A549 (cell line): Measurements from ENCODE around the gene PLPP2.

ENCODE experiments used
- ATOH8 ChIP-seq: fragments of 250-450 bp; sonication (Bioruptor Pico); IDR thresholded peaks from 2 replicates; pipeline ENCODE4 v1.5.0; 2020; ENCODE audit warnings: low read depth, mild to moderate bottlenecking, moderate library complexity
- CHD4 ChIP-seq: fragments of 200-600 bp; sonication (generic); IDR thresholded peaks from 2 replicates; pipeline ENCODE4 v1.6.1; 2016; ENCODE audit warnings: antibody characterized with exemption, mild to moderate bottlenecking, borderline replicate concordance
- EP300 ChIP-seq, 2 experiments: fragments of >200 bp; sonication (Bioruptor Twin); formaldehyde crosslinking; IDR thresholded peaks; 2 replicates in 1 of 2; 3 replicates in 1 of 2; pipeline ENCODE4 v1.6.1; 2016 to 2017
- HOXA7 ChIP-seq: fragments of 250-450 bp; sonication (Bioruptor Pico); IDR thresholded peaks from 2 replicates; pipeline ENCODE4 v1.5.0; 2020; ENCODE audit warnings: mild to moderate bottlenecking, moderate library complexity
- POLR2A ChIP-seq: IDR thresholded peaks from 2 replicates; pipeline ENCODE4 v1.6.1; 2012; ENCODE audit warnings: mild to moderate bottlenecking, low read length
- POLR2AphosphoS2 ChIP-seq: conservative IDR thresholded peaks from 2 replicates; pipeline ENCODE4 v1.6.1; 2012; ENCODE audit warnings: low read length, improper control_type of control experiment, inconsistent platforms
- RNF2 ChIP-seq: fragments of 200-600 bp; sonication (generic); IDR thresholded peaks from 2 replicates; pipeline ENCODE4 v1.6.1; 2016; ENCODE audit warnings: low read depth, mild to moderate bottlenecking, antibody characterized with exemption, moderate library complexity, borderline replicate concordance
- TF ChIP-seq, protein P1 (sequence below): fragments of >200 bp; sonication (Bioruptor Twin); formaldehyde crosslinking; IDR thresholded peaks from 3 replicates; pipeline ENCODE4 v1.5.1; 2016
- TF ChIP-seq, protein P2 (sequence below): IDR thresholded peaks from 2 replicates; pipeline ENCODE4 v1.6.1; 2012

- TF ChIP-seq, protein P1, sequence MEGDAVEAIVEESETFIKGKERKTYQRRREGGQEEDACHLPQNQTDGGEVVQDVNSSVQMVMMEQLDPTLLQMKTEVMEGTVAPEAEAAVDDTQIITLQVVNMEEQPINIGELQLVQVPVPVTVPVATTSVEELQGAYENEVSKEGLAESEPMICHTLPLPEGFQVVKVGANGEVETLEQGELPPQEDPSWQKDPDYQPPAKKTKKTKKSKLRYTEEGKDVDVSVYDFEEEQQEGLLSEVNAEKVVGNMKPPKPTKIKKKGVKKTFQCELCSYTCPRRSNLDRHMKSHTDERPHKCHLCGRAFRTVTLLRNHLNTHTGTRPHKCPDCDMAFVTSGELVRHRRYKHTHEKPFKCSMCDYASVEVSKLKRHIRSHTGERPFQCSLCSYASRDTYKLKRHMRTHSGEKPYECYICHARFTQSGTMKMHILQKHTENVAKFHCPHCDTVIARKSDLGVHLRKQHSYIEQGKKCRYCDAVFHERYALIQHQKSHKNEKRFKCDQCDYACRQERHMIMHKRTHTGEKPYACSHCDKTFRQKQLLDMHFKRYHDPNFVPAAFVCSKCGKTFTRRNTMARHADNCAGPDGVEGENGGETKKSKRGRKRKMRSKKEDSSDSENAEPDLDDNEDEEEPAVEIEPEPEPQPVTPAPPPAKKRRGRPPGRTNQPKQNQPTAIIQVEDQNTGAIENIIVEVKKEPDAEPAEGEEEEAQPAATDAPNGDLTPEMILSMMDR = no peak
- TF ChIP-seq, protein P2, sequence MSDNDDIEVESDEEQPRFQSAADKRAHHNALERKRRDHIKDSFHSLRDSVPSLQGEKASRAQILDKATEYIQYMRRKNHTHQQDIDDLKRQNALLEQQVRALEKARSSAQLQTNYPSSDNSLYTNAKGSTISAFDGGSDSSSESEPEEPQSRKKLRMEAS = no peak
- TF ChIP-seq EP300 (IDR thresholded peaks at IDR 0.05) (no peak), POLR2A (no peak), RNF2 (no peak), CHD4 (no peak), ATOH8 (no peak), HOXA7 (CRISPR knock-in tag) (no peak), POLR2AphosphoS2 (no peak)
Observed at GRCh38 chr19:317710-318508, 26.7 kb upstream of the PLPP2 start.
